ENCODE measurements around the gene ZNF398.

ZNF398 gene

GRCh38 chr7:149153346-149153745 is 6.1 kb downstream of the ZNF398 start:
- DNase-seq = no peak

- DNase-seq = no peak
These were observed 6.8 kb downstream of the ZNF398 start for GRCh38 chr7:149154056-149154455.

- DNase-seq = no peak
These were observed 9.6 kb downstream of the ZNF398 start for GRCh38 chr7:149156898-149157297.

- no peak for DNase-seq
These were observed 14.1 kb downstream of the ZNF398 start for GRCh38 chr7:149161241-149161848.

GRCh38 chr7:149166142-149166541 is 18.9 kb downstream of the ZNF398 start:
- no peak for DNase-seq

GRCh38 chr7:149166630-149167352 is 19.5 kb downstream of the ZNF398 start:
- no peak for DNase-seq

GRCh38 chr7:149171892-149172533 is 24.8 kb downstream of the ZNF398 start:
- no peak for DNase-seq

- no peak for DNase-seq
These were observed 25.3 kb downstream of the ZNF398 start for GRCh38 chr7:149172534-149172920.

GRCh38 chr7:149175150-149175549 is 27.9 kb downstream of the ZNF398 start:
- no peak for DNase-seq

GRCh38 chr7:149179241-149179640 is 32.0 kb downstream of the ZNF398 start:
- DNase-seq = no peak

- DNase-seq = no peak
These were observed 33.6 kb downstream of the ZNF398 start for GRCh38 chr7:149180722-149181449.

- DNase-seq = no peak
These were observed 34.2 kb downstream of the ZNF398 start for GRCh38 chr7:149181450-149181790.

GRCh38 chr7:149184274-149184673 is 37.0 kb downstream of the ZNF398 start:
- DNase-seq = no peak

GRCh38 chr7:149188213-149188612 is 41.0 kb downstream of the ZNF398 start:
- DNase-seq = no peak

GRCh38 chr7:149188637-149189259 is 41.5 kb downstream of the ZNF398 start:
- DNase-seq = no peak

- no peak for DNase-seq
These were observed 44.6 kb downstream of the ZNF398 start for GRCh38 chr7:149191851-149192250.

- DNase-seq = no peak
These were observed 47.5 kb downstream of the ZNF398 start for GRCh38 chr7:149194799-149195179.

GRCh38 chr7:149195180-149196150 is 48.2 kb downstream of the ZNF398 start, which contains the start of gene ZNF282:
TSS of gene ZNF282 (plus strand) at chr7:149195546. CDS start at chr7:149195590, 44 bp downstream.
- peak; percentile 55 for DNase-seq

GRCh38 chr7:149196151-149196704 is 49.0 kb downstream of the ZNF398 start:
- peak; percentile 12 for DNase-seq

- no peak for DNase-seq
These were observed 49.5 kb downstream of the ZNF398 start for GRCh38 chr7:149196705-149197171.

- DNase-seq = no peak
These were observed 50.4 kb downstream of the ZNF398 start for GRCh38 chr7:149197675-149198074.
